Mesenchymal stem cell (in vitro differentiated cells and primary cell): ENCODE data around the gene IGFL1.
"Not testable (repeated sequence)": the region's sequence is repeated elsewhere in the genome, so short reads cannot be mapped to it uniquely, and the experiment has no call there.

Source experiments
- DNase-seq: peaks from one replicate; pipeline ENCODE4 v3.0.0-alpha.2; 2013
- H2AFZ ChIP-seq: one replicate; pipeline ENCODE4 v1.6.1; 2013; ENCODE audit warnings: low read depth, mild to moderate bottlenecking, control low read depth, inconsistent platforms, low read length, moderate library complexity
- H2AK5ac ChIP-seq: 2 replicates; pipeline ENCODE4 v1.6.1; 2013; ENCODE audit warnings: low read length, moderate library complexity, mild to moderate bottlenecking, inconsistent platforms; ENCODE audit not compliant: severe bottlenecking
- H2BK120ac ChIP-seq: one replicate; pipeline ENCODE4 v1.6.1; 2013; ENCODE audit warnings: low read depth, mild to moderate bottlenecking, inconsistent platforms, low read length, moderate library complexity
- H2BK12ac ChIP-seq, 2 experiments: one replicate each; pipeline ENCODE4 v1.6.1; 2013; ENCODE audit warnings: inconsistent platforms in 2 of 2, low read length in 2 of 2, mild to moderate bottlenecking in 2 of 2, moderate library complexity in 2 of 2, control low read depth in 1 of 2
- H2BK15ac ChIP-seq: one replicate; pipeline ENCODE4 v1.6.1; 2013; ENCODE audit warnings: mild to moderate bottlenecking, low read depth, inconsistent platforms; ENCODE audit not compliant: poor library complexity, severe bottlenecking
- H2BK5ac ChIP-seq: 2 replicates; pipeline ENCODE4 v1.6.1; 2013; ENCODE audit warnings: low read depth, mild to moderate bottlenecking, low read length, control low read depth, inconsistent platforms; ENCODE audit not compliant: poor library complexity, severe bottlenecking
- H3K14ac ChIP-seq, 2 experiments: one replicate each; pipeline ENCODE4 v1.6.1; 2013; ENCODE audit warnings: inconsistent platforms in 2 of 2, low read length in 2 of 2, control low read depth in 1 of 2, mild to moderate bottlenecking in 1 of 2, moderate library complexity in 1 of 2
- H3K18ac ChIP-seq, 2 experiments: one replicate each; pipeline ENCODE4 v1.6.1; 2013; ENCODE audit warnings: inconsistent platforms in 2 of 2, low read length in 2 of 2, control low read depth in 1 of 2, low read depth in 1 of 2, mild to moderate bottlenecking in 1 of 2
- H3K23ac ChIP-seq, 2 experiments: one replicate each; pipeline ENCODE4 v1.6.1; 2013; ENCODE audit warnings: inconsistent platforms in 2 of 2, low read length in 2 of 2, mild to moderate bottlenecking in 2 of 2, moderate library complexity in 2 of 2, control low read depth in 1 of 2
- H3K27ac ChIP-seq: 2 replicates; pipeline ENCODE4 v1.5.1; 2013; ENCODE audit warnings: mild to moderate bottlenecking, moderate library complexity, low read length, control low read depth, inconsistent platforms; ENCODE audit not compliant: poor library complexity, severe bottlenecking
- H3K27me3 ChIP-seq, 2 experiments: 2 replicates each; pipeline versions ENCODE4 v1.6.1 to v1.7.0; 2013; ENCODE audit warnings: low read length in 2 of 2, mild to moderate bottlenecking in 2 of 2, moderate library complexity in 2 of 2, control low read depth in 1 of 2, inconsistent platforms in 1 of 2; ENCODE audit not compliant: control insufficient read depth in 1 of 2, insufficient read depth in 1 of 2
- H3K36me3 ChIP-seq, 2 experiments: 2 replicates each; pipeline versions ENCODE4 v1.6.1 to v1.7.0; 2013; ENCODE audit warnings: low read length in 2 of 2, control low read depth in 1 of 2, inconsistent platforms in 1 of 2, low read depth in 1 of 2, mild to moderate bottlenecking in 1 of 2; ENCODE audit not compliant: insufficient read depth in 2 of 2, control insufficient read depth in 1 of 2
- H3K4ac ChIP-seq, 2 experiments: one replicate each; pipeline ENCODE4 v1.6.1; 2013; ENCODE audit warnings: inconsistent platforms in 2 of 2, low read length in 2 of 2, mild to moderate bottlenecking in 2 of 2, moderate library complexity in 2 of 2, control low read depth in 1 of 2, low read depth in 1 of 2
- H3K4me1 ChIP-seq: 2 replicates; pipeline ENCODE4 v1.6.1; 2013; ENCODE audit warnings: low read depth, low read length, control low read depth; ENCODE audit not compliant: control insufficient read depth, insufficient read depth
- H3K4me2 ChIP-seq: 2 replicates; pipeline ENCODE4 v1.6.1; 2013; ENCODE audit warnings: low read length, mild to moderate bottlenecking, inconsistent platforms; ENCODE audit not compliant: poor library complexity, severe bottlenecking
- H3K4me3 ChIP-seq, 2 experiments: 2 replicates each; pipeline versions ENCODE4 v1.5.1 to v1.7.0; 2013; ENCODE audit warnings: low read length in 2 of 2, mild to moderate bottlenecking in 2 of 2, control low read depth in 1 of 2, low read depth in 1 of 2; ENCODE audit not compliant: insufficient read depth in 1 of 2
- H3K79me1 ChIP-seq: replicated peaks from 2 replicates; pipeline ENCODE4 v1.6.1; 2013; ENCODE audit warnings: mild to moderate bottlenecking, control low read depth, low read length, inconsistent platforms; ENCODE audit not compliant: poor library complexity, severe bottlenecking
- H3K9ac ChIP-seq: 2 replicates; pipeline ENCODE4 v1.7.0; 2013; ENCODE audit warnings: mild to moderate bottlenecking, low read length, moderate library complexity
- H3K9me3 ChIP-seq: 2 replicates; pipeline ENCODE4 v1.7.0; 2013; ENCODE audit warnings: mild to moderate bottlenecking, low read length; ENCODE audit not compliant: control insufficient read depth
- H4K8ac ChIP-seq: one replicate; pipeline ENCODE4 v1.6.1; 2013; ENCODE audit warnings: inconsistent platforms, mild to moderate bottlenecking, low read length, moderate library complexity
- H4K91ac ChIP-seq: one replicate; pipeline ENCODE4 v1.6.1; 2013; ENCODE audit warnings: mild to moderate bottlenecking, low read length, inconsistent platforms
- WGBS: methylation state at CpG from one replicate; pipeline ENCODE4 v1.1.7; 2013; ENCODE audit warnings: mixed read lengths; 5-methylcytosine and 5-hydroxymethylcytosine counted together

Gene IGFL1

DNA sequence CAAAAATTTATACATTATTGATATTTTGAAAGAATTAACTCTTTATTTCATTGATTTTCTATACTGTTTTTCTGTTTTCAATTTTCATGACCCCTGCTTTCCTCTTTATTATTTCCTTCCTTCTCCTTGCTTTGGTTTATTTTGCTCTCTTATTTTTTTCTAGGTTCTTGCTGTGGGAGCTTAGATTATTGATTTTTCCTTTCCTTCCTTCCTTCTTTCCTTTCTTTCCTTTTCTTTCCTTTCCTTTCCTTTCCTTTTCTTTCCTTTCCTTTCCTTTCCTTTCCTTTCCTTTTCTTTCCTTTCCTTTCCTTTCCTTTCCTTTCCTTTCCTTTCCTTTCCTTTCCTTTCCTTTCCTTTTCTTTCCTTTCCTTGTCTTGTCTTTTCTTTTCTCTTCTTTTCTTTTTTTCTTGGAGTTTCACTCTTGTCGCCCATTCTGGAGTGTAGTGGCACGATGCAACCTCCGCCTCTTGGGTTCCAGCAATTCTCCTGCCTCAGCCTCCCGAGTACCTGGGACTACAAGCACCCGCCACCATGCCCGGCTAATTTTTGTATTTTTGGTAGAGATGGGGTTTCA lies 13.6 kb downstream of the IGFL1 start:
- not testable (repeated sequence) for H3K4ac ChIP-seq, H3K79me1 ChIP-seq, H3K18ac ChIP-seq, H3K4me2 ChIP-seq, H3K14ac ChIP-seq, H2AFZ ChIP-seq, DNase-seq, H2BK5ac ChIP-seq, H2BK12ac ChIP-seq, H3K27ac ChIP-seq, H4K91ac ChIP-seq, H4K8ac ChIP-seq, H3K9me3 ChIP-seq, H3K23ac ChIP-seq, H2AK5ac ChIP-seq, H3K4me3 ChIP-seq, H2BK120ac ChIP-seq, H3K4me1 ChIP-seq, H3K36me3 ChIP-seq, H2BK15ac ChIP-seq, H3K9ac ChIP-seq
- peaks cover 32 to 82% of the 10 kb centered on the region in 2 experiments for H3K27me3 ChIP-seq
- WGBS: 93% methylated on average over 6 of the region's 6 CpGs

GRCh38 chr19:46250076-46250735 lies 20.7 kb downstream of the IGFL1 start:
- peaks cover 1% of the 10 kb centered on the region for H3K9me3 ChIP-seq
- H4K91ac ChIP-seq: no peak overlapping the region
- H3K36me3 ChIP-seq: no peaks in the 10 kb centered on the region
- WGBS: 93% methylated on average over 3 of the region's 3 CpGs
- no peaks in the 10 kb centered on the region for H3K4me1 ChIP-seq
- H3K14ac ChIP-seq: no peak overlapping the region
- no peak overlapping the region for H2AFZ ChIP-seq
- no peak overlapping the region for H3K4me2 ChIP-seq
- no peak overlapping the region for H3K23ac ChIP-seq
- H3K79me1 ChIP-seq: no peaks in the 10 kb centered on the region
- no peak overlapping the region for H4K8ac ChIP-seq
- no peak overlapping the region for H3K4ac ChIP-seq
- no peak overlapping the region for H3K4me3 ChIP-seq
- H2BK12ac ChIP-seq: no peak overlapping the region
- no peak overlapping the region for H3K27ac ChIP-seq
- no peak overlapping the region for H2BK120ac ChIP-seq
- no peak overlapping the region for H2BK15ac ChIP-seq
- no peak overlapping the region for H3K9ac ChIP-seq
- DNase-seq: no peak
- no peak overlapping the region for H3K18ac ChIP-seq
- H3K27me3 ChIP-seq: peaks cover 39 to 83% of the 10 kb centered on the region in 2 experiments
- H2AK5ac ChIP-seq: no peak overlapping the region
- no peak overlapping the region for H2BK5ac ChIP-seq

DNA sequence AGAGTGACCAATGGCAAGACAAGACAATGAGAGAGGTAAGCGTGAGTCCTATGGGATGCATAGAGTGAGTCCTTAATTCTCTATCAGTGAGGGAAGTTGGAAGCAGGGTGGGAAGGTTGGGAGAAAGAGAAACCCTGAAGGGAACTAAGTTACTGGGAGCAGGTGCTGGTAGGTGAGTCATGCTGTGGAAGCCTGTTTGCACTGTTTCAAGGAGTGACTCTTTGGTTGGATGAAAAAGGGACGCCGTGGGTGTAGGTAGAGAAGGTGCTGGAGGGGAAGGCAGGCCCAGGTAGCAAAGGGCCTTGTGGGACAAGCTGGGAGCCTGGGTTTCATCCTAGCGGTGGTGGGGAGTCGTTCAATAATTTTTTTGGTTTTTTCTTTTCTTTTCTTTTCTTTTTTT lies 21.9 kb downstream of the IGFL1 start:
- Histone ChIP-seq H3K14ac (no peak overlapping the region), H2BK15ac (no peak overlapping the region)
- 74% methylated on average over 5 of the region's 5 CpGs for WGBS

GRCh38 chr19:46254776-46255175 lies 25.2 kb downstream of the IGFL1 start:
- H3K9me3 ChIP-seq: peaks cover 5% of the 10 kb centered on the region
- peaks cover 6% of the 10 kb centered on the region for H3K4me1 ChIP-seq
- 87% methylated on average over 3 of the region's 4 CpGs for WGBS
- H2BK120ac ChIP-seq: no peak overlapping the region
- no peak for DNase-seq
- H3K18ac ChIP-seq: no peak overlapping the region
- no peak overlapping the region for H2BK12ac ChIP-seq
- H2BK5ac ChIP-seq: no peak overlapping the region
- H3K79me1 ChIP-seq: no peaks in the 10 kb centered on the region
- H3K27me3 ChIP-seq: peaks cover 18 to 80% of the 10 kb centered on the region in 2 experiments
- H2BK15ac ChIP-seq: no peak overlapping the region
- no peak overlapping the region for H3K23ac ChIP-seq
- H3K14ac ChIP-seq: no peak overlapping the region
- H2AFZ ChIP-seq: no peak overlapping the region
- H3K4me2 ChIP-seq: no peak overlapping the region
- no peak overlapping the region for H3K4me3 ChIP-seq
- no peak overlapping the region for H3K27ac ChIP-seq
- H2AK5ac ChIP-seq: no peak overlapping the region
- H4K8ac ChIP-seq: no peak overlapping the region
- H3K4ac ChIP-seq: no peak overlapping the region
- no peak overlapping the region for H4K91ac ChIP-seq
- H3K36me3 ChIP-seq: no peaks in the 10 kb centered on the region
- no peak overlapping the region for H3K9ac ChIP-seq

More for the DNA sequence above, 21.9 kb downstream of the IGFL1 start:
- H4K91ac ChIP-seq: no peak overlapping the region
- H3K18ac ChIP-seq: no peak overlapping the region
- no peak overlapping the region for H3K4me2 ChIP-seq
- H3K4ac ChIP-seq: no peak overlapping the region
- no peaks in the 10 kb centered on the region for H3K79me1 ChIP-seq
- no peak overlapping the region for H3K23ac ChIP-seq
- peaks cover 32 to 81% of the 10 kb centered on the region in 2 experiments for H3K27me3 ChIP-seq
- H4K8ac ChIP-seq: no peak overlapping the region
- H2AK5ac ChIP-seq: no peak overlapping the region
- H2BK120ac ChIP-seq: no peak overlapping the region
- no peak for DNase-seq
- H3K9ac ChIP-seq: no peak overlapping the region
- no peak overlapping the region for H3K27ac ChIP-seq
- H3K4me1 ChIP-seq: no peaks in the 10 kb centered on the region
- no peak overlapping the region for H3K4me3 ChIP-seq
- H3K9me3 ChIP-seq: peaks cover 5% of the 10 kb centered on the region
- no peaks in the 10 kb centered on the region for H3K36me3 ChIP-seq
- no peak overlapping the region for H2BK12ac ChIP-seq
- H2BK5ac ChIP-seq: no peak overlapping the region
- H2AFZ ChIP-seq: no peak overlapping the region
